BLaER1 treated with 17β-estradiol and CSF1 and Interleukin-3, amounts not matched to agents 10 nM and 100 nM (cell line): Measurements from ENCODE around the gene ETV6.

Experiments
- H3K27ac ChIP-seq, 11 experiments: shearing (Covaris generic); formaldehyde crosslinking; 2 replicates each; pipeline ENCODE4 v1.8.1; 2022
- H3K27me3 ChIP-seq, 11 experiments: shearing (Covaris generic); formaldehyde crosslinking; 2 replicates each; pipeline ENCODE4 v1.8.1; 2022
- H3K36me3 ChIP-seq, 11 experiments: shearing (Covaris generic); formaldehyde crosslinking; 2 replicates each; pipeline ENCODE4 v1.8.1; 2022
- H3K4me1 ChIP-seq, 10 experiments: shearing (Covaris generic); formaldehyde crosslinking; 2 replicates each; pipeline ENCODE4 v1.8.1; 2022
- H3K4me2 ChIP-seq, 11 experiments: shearing (Covaris generic); formaldehyde crosslinking; 2 replicates each; pipeline ENCODE4 v1.8.1; 2022
- H3K4me3 ChIP-seq, 10 experiments: shearing (Covaris generic); formaldehyde crosslinking; 2 replicates each; pipeline ENCODE4 v1.8.1; 2022
- H3K9ac ChIP-seq, 11 experiments: shearing (Covaris generic); formaldehyde crosslinking; 2 replicates each; pipeline ENCODE4 v1.8.1; 2022
- H3K9me3 ChIP-seq, 11 experiments: shearing (Covaris generic); formaldehyde crosslinking; replicated peaks in 1 of 11; 2 replicates each; pipeline ENCODE4 v1.8.1; 2022
- H4K20me1 ChIP-seq, 11 experiments: shearing (Covaris generic); formaldehyde crosslinking; 2 replicates each; pipeline ENCODE4 v1.8.1; 2022
- Cebpa-rat ChIP-seq, 11 experiments: shearing (Covaris generic); IDR thresholded peaks; 2 replicates each; pipeline ENCODE4 v1.8.1; 2022

ETV6 gene

DNA sequence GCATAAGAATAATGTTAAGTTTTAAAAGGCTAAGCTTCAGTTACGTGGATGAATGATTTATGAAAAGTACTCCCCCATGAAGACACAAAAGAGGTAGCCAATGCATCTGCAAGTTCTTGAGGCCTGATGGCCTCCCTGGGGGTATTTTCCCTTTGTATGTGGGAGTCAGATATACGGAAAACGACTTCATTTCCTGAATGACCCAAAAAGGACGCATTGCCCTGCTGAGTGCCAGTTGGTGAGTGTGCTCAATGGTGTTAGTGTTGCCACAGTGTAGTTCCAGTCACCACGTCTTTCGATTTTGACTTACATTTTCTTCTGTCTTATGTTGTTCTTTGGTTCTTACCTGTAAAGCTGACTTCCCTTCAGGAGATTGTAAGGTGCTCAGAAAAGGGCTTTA lies 8.0 kb downstream of the ETV6 start:
- Histone ChIP-seq H3K4me2 (peak overlapping the region; percentile 53 to 97 (median 92)), H3K36me3 (peaks cover 20 to 80% (median 51%) of the 10 kb centered on the region in 11 experiments), H3K9ac (no peak overlapping the region), H4K20me1 (peaks cover 27 to 99% (median 84%) of the 10 kb centered on the region in 11 experiments; a peak in 21 of 22 replicates), H3K4me3 (no peak overlapping the region), H3K27ac (peak overlapping the region in 4 of 11 experiments; percentile 4 to 27 (median 15); a peak in 4 of 22 replicates), H3K4me1 (peaks cover 70 to 98% (median 74%) of the 10 kb centered on the region in 10 experiments), H3K27me3 (no peaks in the 10 kb centered on the region), H3K9me3 (no peaks in the 10 kb centered on the region)
- TF ChIP-seq Cebpa-rat (IDR thresholded peaks at IDR 0.05): no peak

DNA sequence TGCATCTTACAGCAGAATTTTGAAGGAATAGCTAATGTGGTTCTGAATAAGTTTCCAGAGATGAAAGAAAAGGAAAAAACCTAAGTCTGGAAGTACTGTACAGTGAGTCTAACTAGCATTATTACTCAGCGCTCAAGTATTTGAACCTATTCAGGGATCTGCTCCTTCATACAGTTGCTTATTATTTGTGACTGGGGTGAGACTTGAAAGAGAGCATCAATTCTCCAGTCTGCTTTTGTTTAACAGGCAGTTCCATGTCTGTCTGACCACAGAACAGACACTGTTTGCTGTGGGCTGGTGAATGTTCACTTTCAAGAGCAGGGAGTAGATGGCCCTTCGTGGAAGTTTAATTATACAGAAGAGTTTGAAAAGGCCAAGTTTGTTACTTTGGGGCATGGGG lies 9.3 kb downstream of the ETV6 start:
- peak overlapping the region; percentile 53 to 97 (median 92); a peak in 21 of 22 replicates for H3K4me2 ChIP-seq
- no peak for TF ChIP-seq Cebpa-rat (IDR thresholded peaks at IDR 0.05)
- no peak overlapping the region for H3K4me3 ChIP-seq
- H4K20me1 ChIP-seq: peaks cover 32 to 100% (median 93%) of the 10 kb centered on the region in 11 experiments; a peak in 21 of 22 replicates
- H3K9me3 ChIP-seq: no peaks in the 10 kb centered on the region; a peak in 1 of 22 replicates
- no peaks in the 10 kb centered on the region for H3K27me3 ChIP-seq
- H3K9ac ChIP-seq: peak overlapping the region in 1 of 11 experiments; percentile 25; a peak in 1 of 22 replicates
- peaks cover 60 to 100% (median 63%) of the 10 kb centered on the region in 10 experiments for H3K4me1 ChIP-seq
- no peak overlapping the region for H3K27ac ChIP-seq
- peaks cover 24 to 92% (median 63%) of the 10 kb centered on the region in 11 experiments for H3K36me3 ChIP-seq

DNA sequence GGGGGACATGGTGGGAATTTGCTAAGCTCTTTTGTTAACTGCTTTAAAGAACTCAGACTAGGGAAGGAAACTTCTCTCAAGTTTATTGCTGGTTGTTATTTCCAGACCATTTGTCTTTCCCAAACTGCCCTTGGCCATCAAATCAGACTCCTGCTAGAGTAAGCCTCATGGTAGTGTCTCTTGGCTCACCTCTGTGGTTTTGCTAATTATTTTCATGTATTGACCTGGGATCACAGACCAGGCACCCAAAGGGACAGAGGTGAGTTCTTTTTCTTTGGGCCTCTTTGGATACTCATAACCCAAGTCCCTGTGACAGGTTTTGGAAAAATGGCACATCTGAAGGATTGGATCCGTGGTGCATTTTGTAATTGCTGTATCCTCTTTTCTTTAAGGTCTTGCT lies 11.2 kb downstream of the ETV6 start:
- Histone ChIP-seq H4K20me1 (peaks cover 35 to 100% (median 97%) of the 10 kb centered on the region in 11 experiments; a peak in 21 of 22 replicates), H3K4me1 (peaks cover 49 to 100% (median 57%) of the 10 kb centered on the region in 10 experiments), H3K9ac (no peak overlapping the region), H3K4me3 (no peak overlapping the region), H3K27me3 (no peaks in the 10 kb centered on the region), H3K36me3 (peaks cover 39 to 99% (median 82%) of the 10 kb centered on the region in 11 experiments), H3K9me3 (peaks cover 0 to 12% (median 5%) of the 10 kb centered on the region in 11 experiments; a peak in 11 of 22 replicates), H3K4me2 (peak overlapping the region in 2 of 11 experiments; percentile 4 to 5; a peak in 1 of 22 replicates), H3K27ac (no peak overlapping the region)
- no peak for TF ChIP-seq Cebpa-rat (IDR thresholded peaks at IDR 0.05)

DNA sequence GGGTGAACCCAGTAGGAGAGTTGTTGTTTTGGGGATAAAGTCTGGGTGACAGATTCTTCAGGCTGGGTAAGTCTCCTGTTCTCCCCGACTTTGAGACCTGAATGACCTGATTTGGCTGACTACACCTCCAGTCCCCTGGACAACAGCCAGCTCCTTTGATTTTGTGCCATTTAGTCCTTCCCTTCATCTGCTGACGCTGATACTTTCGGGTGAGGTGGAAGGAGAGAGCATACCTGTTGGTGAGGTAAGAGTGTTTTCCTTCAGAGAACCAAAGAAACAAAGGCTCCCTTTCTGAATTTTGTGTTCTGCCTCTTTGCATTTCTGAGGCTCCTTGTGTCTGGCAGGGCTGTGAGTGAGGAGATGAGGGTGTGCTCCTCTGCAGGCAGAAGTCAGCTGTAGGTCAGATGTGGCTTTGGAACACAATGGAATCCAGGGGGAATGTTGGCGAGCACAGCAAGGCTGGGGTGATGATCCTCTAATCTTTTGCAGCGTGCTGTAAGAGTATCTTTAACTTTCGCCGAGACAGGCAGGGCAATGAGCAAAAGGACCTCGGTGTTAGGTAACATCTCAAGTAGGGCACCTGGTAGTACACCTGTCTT lies 12.1 kb downstream of the ETV6 start:
- Histone ChIP-seq H3K36me3 (peaks cover 39 to 100% (median 86%) of the 10 kb centered on the region in 11 experiments), H3K9ac (no peak overlapping the region), H3K27ac (no peak overlapping the region), H3K4me2 (peak overlapping the region in 3 of 11 experiments; percentile 4 to 15 (median 8); a peak in 4 of 22 replicates), H4K20me1 (peaks cover 32 to 100% (median 99%) of the 10 kb centered on the region in 11 experiments; a peak in 21 of 22 replicates), H3K4me3 (no peak overlapping the region), H3K9me3 (peaks cover 0 to 14% (median 5%) of the 10 kb centered on the region in 11 experiments; a peak in 11 of 22 replicates), H3K27me3 (no peaks in the 10 kb centered on the region), H3K4me1 (peaks cover 47 to 100% (median 57%) of the 10 kb centered on the region in 10 experiments)
- TF ChIP-seq Cebpa-rat (IDR thresholded peaks at IDR 0.05): no peak

DNA sequence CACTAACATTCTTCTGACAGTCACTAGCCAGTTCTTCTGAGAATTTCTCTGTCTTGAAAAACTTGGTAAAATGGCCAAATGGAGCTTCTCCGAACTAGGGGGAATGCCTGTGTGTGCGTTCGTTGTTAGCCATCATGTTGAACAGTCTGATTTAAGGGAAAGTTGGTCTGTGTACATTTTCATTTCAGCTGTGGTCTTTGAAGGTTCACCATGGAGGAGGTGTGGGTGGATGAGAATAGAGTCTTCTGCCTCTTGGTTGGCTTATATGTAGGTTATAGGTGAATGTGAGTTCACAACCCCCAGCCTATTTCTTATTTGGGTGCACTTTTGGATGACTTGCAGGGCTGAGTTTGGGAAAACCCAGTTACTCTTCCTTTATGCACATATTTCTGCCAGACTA lies 12.9 kb downstream of the ETV6 start:
- no peak for TF ChIP-seq Cebpa-rat (IDR thresholded peaks at IDR 0.05)
- Histone ChIP-seq H3K27ac (no peak overlapping the region), H3K4me1 (peaks cover 47 to 100% (median 57%) of the 10 kb centered on the region in 10 experiments), H3K27me3 (no peaks in the 10 kb centered on the region), H4K20me1 (peaks cover 31 to 100% (median 100%) of the 10 kb centered on the region in 11 experiments; a peak in 21 of 22 replicates), H3K36me3 (peaks cover 39 to 99% (median 87%) of the 10 kb centered on the region in 11 experiments), H3K4me3 (no peak overlapping the region), H3K9ac (no peak overlapping the region), H3K9me3 (peaks cover 0 to 16% (median 5%) of the 10 kb centered on the region in 11 experiments; a peak in 11 of 22 replicates), H3K4me2 (peak overlapping the region in 3 of 11 experiments; percentile 7 to 15 (median 8); a peak in 4 of 22 replicates)

DNA sequence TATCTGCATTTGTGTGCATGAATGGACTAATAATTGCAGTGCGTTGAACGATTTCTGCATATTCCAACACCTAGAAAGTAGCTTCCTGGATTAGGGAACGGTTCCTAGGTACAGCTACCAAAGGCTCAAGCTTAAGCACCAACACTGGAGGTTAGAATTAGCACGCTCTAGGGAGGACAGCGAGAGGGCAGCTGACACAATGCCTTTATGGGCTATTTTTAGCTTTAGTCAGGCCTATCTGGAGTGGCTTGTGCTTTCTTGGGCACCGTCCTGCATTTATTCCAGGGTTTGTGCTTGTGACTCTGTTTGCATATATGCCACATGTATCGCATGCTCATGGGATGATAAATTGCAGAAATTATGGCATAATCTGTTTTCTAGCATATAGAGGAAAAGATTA lies 13.7 kb downstream of the ETV6 start:
- Histone ChIP-seq H3K4me1 (peaks cover 45 to 100% (median 57%) of the 10 kb centered on the region in 10 experiments), H3K9ac (no peak overlapping the region), H3K36me3 (peaks cover 36 to 99% (median 85%) of the 10 kb centered on the region in 11 experiments), H4K20me1 (peaks cover 29 to 100% (median 100%) of the 10 kb centered on the region in 11 experiments; a peak in 21 of 22 replicates), H3K4me2 (peak overlapping the region in 2 of 11 experiments; percentile 8 to 15; a peak in 6 of 22 replicates), H3K9me3 (peaks cover 0 to 16% (median 5%) of the 10 kb centered on the region in 11 experiments; a peak in 11 of 22 replicates), H3K27ac (no peak overlapping the region), H3K4me3 (no peak overlapping the region), H3K27me3 (no peaks in the 10 kb centered on the region)
- TF ChIP-seq Cebpa-rat (IDR thresholded peaks at IDR 0.05): no peak

DNA sequence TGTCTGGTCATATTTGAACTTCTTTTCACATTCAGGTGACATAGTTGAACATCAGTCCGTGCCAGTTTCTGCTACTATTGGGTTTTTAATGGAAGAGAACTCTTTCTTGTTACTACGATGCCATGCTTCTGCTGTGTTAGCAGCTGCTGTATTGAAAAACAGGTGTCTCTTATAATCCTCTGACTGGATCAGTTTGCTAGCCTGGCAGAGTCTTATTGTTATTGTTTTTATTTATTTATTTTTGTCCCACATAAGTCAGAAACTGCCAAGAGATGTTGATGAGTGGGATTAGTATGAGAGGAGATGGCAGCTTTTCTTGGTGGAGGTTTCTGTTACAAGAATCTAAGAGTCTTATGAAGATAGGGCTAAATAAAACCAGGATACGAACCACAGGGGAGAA lies 14.6 kb downstream of the ETV6 start:
- no peak for TF ChIP-seq Cebpa-rat (IDR thresholded peaks at IDR 0.05)
- Histone ChIP-seq H3K36me3 (peaks cover 36 to 97% (median 81%) of the 10 kb centered on the region in 11 experiments), H3K4me2 (peak overlapping the region in 5 of 11 experiments; percentile 77 to 89 (median 80); a peak in 5 of 22 replicates)

DNA sequence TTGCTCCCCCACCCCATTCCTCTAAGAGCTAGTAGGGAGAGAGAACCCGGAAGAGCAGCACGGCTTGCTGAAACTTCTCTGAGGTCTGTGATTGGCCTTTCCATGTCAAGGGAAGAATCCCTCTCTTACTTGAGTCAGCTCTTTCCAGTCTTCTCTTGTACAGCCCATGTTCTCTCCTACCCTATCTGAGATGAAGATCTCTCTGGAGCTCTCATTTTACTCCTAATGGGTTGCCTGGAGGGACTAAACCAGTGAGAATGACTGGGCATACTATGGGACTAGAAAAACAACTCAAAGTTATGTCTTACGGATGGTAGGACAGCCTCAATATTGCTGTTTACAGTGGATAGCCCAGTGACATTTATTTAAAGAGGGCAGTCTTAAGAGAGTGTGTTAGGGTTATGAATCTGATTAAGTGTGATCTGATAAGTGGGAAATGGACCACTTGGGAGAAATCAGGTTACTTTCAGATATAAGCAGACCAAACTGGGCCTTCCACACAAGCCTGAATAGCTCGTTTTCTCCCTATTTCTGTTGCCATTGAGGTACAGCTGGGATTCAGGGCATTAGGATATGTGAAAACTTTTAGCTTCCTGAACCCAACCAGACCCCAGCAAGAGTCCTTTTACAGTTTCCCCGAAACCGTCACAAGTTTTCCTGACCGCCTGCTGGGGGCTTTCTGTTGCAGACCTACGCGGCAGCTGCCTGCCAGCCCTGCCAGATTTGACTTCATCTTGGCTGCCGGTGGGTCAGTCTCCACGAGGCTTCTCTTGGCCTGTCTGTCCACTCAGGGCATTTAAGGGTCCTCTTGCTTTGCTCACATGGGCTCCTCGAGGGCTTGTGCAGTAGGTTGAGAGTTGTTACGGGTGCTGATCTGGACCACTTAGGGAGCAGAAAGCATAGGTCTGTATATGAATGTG lies 16.9 kb downstream of the ETV6 start:
- H3K27ac ChIP-seq: peak overlapping the region in 9 of 11 experiments; percentile 25 to 58 (median 48); a peak in 16 of 22 replicates
- peak overlapping the region in 3 of 11 experiments; percentile 3 to 36 (median 18); a peak in 3 of 22 replicates for H3K9ac ChIP-seq
- peaks cover 44 to 100% (median 98%) of the 10 kb centered on the region in 11 experiments for H4K20me1 ChIP-seq
- peak overlapping the region; percentile 34 to 89 (median 77) for H3K4me2 ChIP-seq
- peaks cover 36 to 100% (median 54%) of the 10 kb centered on the region in 10 experiments for H3K4me1 ChIP-seq
- TF ChIP-seq Cebpa-rat (IDR thresholded peaks at IDR 0.05): no peak
- peaks cover 0 to 16% (median 5%) of the 10 kb centered on the region in 11 experiments; a peak in 11 of 22 replicates for H3K9me3 ChIP-seq
- no peaks in the 10 kb centered on the region for H3K27me3 ChIP-seq
- H3K4me3 ChIP-seq: no peak overlapping the region
- peaks cover 26 to 87% (median 60%) of the 10 kb centered on the region in 11 experiments for H3K36me3 ChIP-seq

More for the DNA sequence above, 14.6 kb downstream of the ETV6 start:
- no peaks in the 10 kb centered on the region for H3K27me3 ChIP-seq
- peaks cover 44 to 100% (median 57%) of the 10 kb centered on the region in 10 experiments for H3K4me1 ChIP-seq
- H3K4me3 ChIP-seq: no peak overlapping the region
- H4K20me1 ChIP-seq: peaks cover 36 to 100% (median 100%) of the 10 kb centered on the region in 11 experiments
- no peak overlapping the region for H3K9ac ChIP-seq
- H3K9me3 ChIP-seq: peaks cover 0 to 16% (median 5%) of the 10 kb centered on the region in 11 experiments; a peak in 11 of 22 replicates
- H3K27ac ChIP-seq: no peak overlapping the region
